NCI-H510A treated with DMSO at 0.1 percent for 48 hours (cell line): Measurements from ENCODE around the gene GNB5.
"Not testable (repeated sequence)": the region's sequence is repeated elsewhere in the genome, so short reads cannot be mapped to it uniquely, and the experiment has no call there.

Experiments used
- DNase-seq: peaks from one replicate; lab custom pipeline; 2025; lab: John Stamatoyannopoulos, UW

Gene GNB5

GRCh38 chr15:52191207-52191606 is at the start of gene GNB5:
Gene GNB5 (minus strand): TSS chr15:52191392. CDS start chr15:52184676, 6,716 bp downstream.
- no peak for DNase-seq

GRCh38 chr15:52240166-52240565 is 49.0 kb upstream of the GNB5 start:
- no peak for DNase-seq

GRCh38 chr15:52238989-52239525 is 47.9 kb upstream of the GNB5 start:
- not testable (repeated sequence) for DNase-seq

GRCh38 chr15:52238149-52238548 is 47.0 kb upstream of the GNB5 start:
- no peak for DNase-seq

GRCh38 chr15:52236013-52236412 is 44.8 kb upstream of the GNB5 start:
- no peak for DNase-seq

- DNase-seq, result no peak
Observed at GRCh38 chr15:52234596-52235541, 43.7 kb upstream of the GNB5 start.

- no peak for DNase-seq
Observed at GRCh38 chr15:52233405-52233804, 42.2 kb upstream of the GNB5 start.

- DNase-seq, result no peak
Observed at GRCh38 chr15:52232327-52232726, 41.1 kb upstream of the GNB5 start.

- no peak for DNase-seq
Observed at GRCh38 chr15:52230073-52230472, 38.9 kb upstream of the GNB5 start.

GRCh38 chr15:52228921-52229320 is 37.7 kb upstream of the GNB5 start:
- peak; percentile 1 for DNase-seq

GRCh38 chr15:52227456-52227855 is 36.3 kb upstream of the GNB5 start:
- peak; percentile 39 for DNase-seq

- DNase-seq, result no peak
Observed at GRCh38 chr15:52225230-52225629, 34.0 kb upstream of the GNB5 start.

- DNase-seq, result no peak
Observed at GRCh38 chr15:52224211-52224610, 33.0 kb upstream of the GNB5 start.

- no peak for DNase-seq
Observed at GRCh38 chr15:52221730-52222129, 30.5 kb upstream of the GNB5 start.

GRCh38 chr15:52220937-52221660 is 29.9 kb upstream of the GNB5 start:
- DNase-seq, result no peak

GRCh38 chr15:52220251-52220650 is 29.1 kb upstream of the GNB5 start:
- DNase-seq, result no peak

- no peak for DNase-seq
Observed at GRCh38 chr15:52218816-52219215, 27.6 kb upstream of the GNB5 start.

- DNase-seq, result no peak
Observed at GRCh38 chr15:52218371-52218770, 27.2 kb upstream of the GNB5 start.

GRCh38 chr15:52217186-52217585 is 26.0 kb upstream of the GNB5 start:
- no peak for DNase-seq

- DNase-seq, result no peak
Observed at GRCh38 chr15:52214553-52214952, 23.4 kb upstream of the GNB5 start.

GRCh38 chr15:52213206-52213605 is 22.0 kb upstream of the GNB5 start:
- no peak for DNase-seq

GRCh38 chr15:52208306-52208946 is 17.2 kb upstream of the GNB5 start:
- DNase-seq, result peak; percentile 25
